Naive B cell (primary cell): Measurements from ENCODE around the gene PLXNA4. TPM values are rescaled to one million over a fixed set of nuclear protein-coding genes. Genes with fewer than 3 reads are reported as not detected.

Source experiments
- ATAC-seq, 2 donors: fragments of 150-1000 bp; cut with Tn5 transposase; 2 replicates each; pipeline ENCODE4 v1.10.0; 2021; ENCODE audit warnings: low read depth in 2 of 2, mild to moderate bottlenecking in 2 of 2, moderate library complexity in 2 of 2
- DNase-seq: peaks from one replicate; pipeline ENCODE4 v3.0.0; 2022
- H3K27ac Mint-ChIP-seq, 6 donors: one replicate each; pipeline ENCODE4 v1.8.0; 2020 to 2022; ENCODE audit warnings: mild to moderate bottlenecking in 6 of 6, mixed read lengths in 6 of 6, moderate library complexity in 5 of 6, inconsistent platforms in 2 of 6
- H3K27me3 Mint-ChIP-seq, 3 donors: one replicate each; pipeline ENCODE4 v1.8.0; 2021 to 2022; ENCODE audit warnings: mixed read lengths in 3 of 3, mild to moderate bottlenecking in 1 of 3
- H3K36me3 Mint-ChIP-seq, 2 donors: one replicate each; pipeline ENCODE4 v1.8.0; 2020 to 2022; ENCODE audit warnings: mixed read lengths in 2 of 2, inconsistent platforms in 1 of 2, mild to moderate bottlenecking in 1 of 2
- H3K4me1 Mint-ChIP-seq, 3 donors: one replicate each; pipeline ENCODE4 v1.8.0; 2020 to 2022; ENCODE audit warnings: mixed read lengths in 3 of 3, inconsistent platforms in 1 of 3, mild to moderate bottlenecking in 1 of 3, moderate library complexity in 1 of 3
- H3K4me3 Mint-ChIP-seq, 8 donors: one replicate each; pipeline ENCODE4 v1.8.0; 2020 to 2022; ENCODE audit warnings: mild to moderate bottlenecking in 8 of 8, mixed read lengths in 8 of 8, moderate library complexity in 8 of 8, inconsistent platforms in 2 of 8
- H3K9me3 Mint-ChIP-seq, 7 donors: one replicate each; pipeline ENCODE4 v1.8.0; 2020 to 2022; ENCODE audit warnings: mixed read lengths in 7 of 7, mild to moderate bottlenecking in 5 of 7, inconsistent platforms in 2 of 7, moderate library complexity in 1 of 7
- polyA plus RNA-seq, 6 donors: library from polyadenylated mRNA; unstranded; fragments of 300-500 nt; fragmentation: Illumina TruSeq; gene quantifications; one replicate each; pipeline ENCODE4 v1.2.3, GENCODE V29; 2021; ENCODE audit warnings: low read depth in 6 of 6

PLXNA4 gene
- polyA plus RNA-seq, 6 donors from 2014 or later = not detected

DNA sequence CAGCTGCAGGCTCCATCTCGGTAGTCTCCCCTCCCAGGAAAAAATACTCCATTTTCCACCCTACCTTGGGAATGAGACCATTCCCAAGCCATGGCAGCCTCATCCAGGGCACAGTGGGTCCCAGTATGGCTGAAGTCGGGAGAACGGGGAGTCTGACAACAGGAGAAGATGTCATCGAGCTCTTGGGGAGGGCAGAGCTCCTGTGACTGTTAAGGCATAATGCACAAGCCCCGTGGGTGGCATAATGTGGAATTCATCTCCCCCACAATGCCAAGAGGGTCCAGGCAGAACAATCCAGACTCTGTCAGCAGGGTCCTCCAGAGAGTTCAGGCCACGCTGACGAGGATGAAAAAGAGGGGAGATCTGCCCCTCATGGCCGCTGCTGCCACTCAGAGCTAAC lies 279.4 kb downstream of the PLXNA4 start:
- Mint-ChIP-seq H3K36me3 (no peaks in the 10 kb centered on the region), H3K27ac (no peak overlapping the region), H3K4me1 (no peaks in the 10 kb centered on the region), H3K27me3 (peaks cover 0 to 13% (median 0%) of the 10 kb centered on the region in 3 donors), H3K4me3 (no peak overlapping the region), H3K9me3 (peaks cover 0 to 3% (median 0%) of the 10 kb centered on the region in 7 donors)
- no peak for ATAC-seq
- no peak for DNase-seq

GRCh38 chr7:132295175-132295574 lies 281.1 kb downstream of the PLXNA4 start:
- DNase-seq (no peak), ATAC-seq (no peak)
- H3K4me3 Mint-ChIP-seq = no peak overlapping the region
- peaks cover 6 to 30% (median 10%) of the 10 kb centered on the region in 3 donors for H3K27me3 Mint-ChIP-seq
- peaks cover 0 to 5% (median 0%) of the 10 kb centered on the region in 7 donors for H3K9me3 Mint-ChIP-seq
- no peak overlapping the region for H3K27ac Mint-ChIP-seq
- H3K4me1 Mint-ChIP-seq = no peaks in the 10 kb centered on the region
- H3K36me3 Mint-ChIP-seq = no peaks in the 10 kb centered on the region

GRCh38 chr7:132292803-132293202 lies 283.5 kb downstream of the PLXNA4 start:
- peaks cover 6 to 32% (median 10%) of the 10 kb centered on the region in 3 donors for H3K27me3 Mint-ChIP-seq
- no peak for ATAC-seq
- H3K36me3 Mint-ChIP-seq = no peaks in the 10 kb centered on the region
- H3K9me3 Mint-ChIP-seq = peaks cover 0 to 5% (median 0%) of the 10 kb centered on the region in 7 donors
- H3K4me3 Mint-ChIP-seq = no peak overlapping the region
- H3K27ac Mint-ChIP-seq = no peak overlapping the region
- no peak for DNase-seq
- H3K4me1 Mint-ChIP-seq = no peaks in the 10 kb centered on the region

DNA sequence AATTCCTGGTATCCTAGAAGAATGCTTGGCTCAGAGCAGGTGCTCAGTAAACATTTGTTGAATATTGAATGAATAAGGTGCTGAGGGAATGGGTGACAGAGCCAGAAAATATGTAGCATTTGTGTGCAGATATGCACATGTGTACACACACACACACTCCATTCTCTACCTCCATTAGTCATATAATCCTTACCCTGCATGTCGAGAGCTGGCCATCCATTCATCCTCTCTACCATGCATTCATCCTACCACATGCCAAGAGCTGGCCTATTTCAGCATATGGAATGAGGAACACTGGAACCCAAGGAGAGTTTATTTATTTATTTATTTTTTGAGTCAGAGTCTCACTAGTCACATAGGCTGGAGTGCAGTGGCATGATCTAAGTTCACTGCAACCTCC lies 284.8 kb downstream of the PLXNA4 start:
- no peak for DNase-seq

GRCh38 chr7:132290021-132290420 lies 286.2 kb downstream of the PLXNA4 start:
- no peak overlapping the region for H3K4me3 Mint-ChIP-seq
- DNase-seq (no peak), ATAC-seq (no peak)
- peaks cover 0 to 5% (median 0%) of the 10 kb centered on the region in 7 donors for H3K9me3 Mint-ChIP-seq
- no peaks in the 10 kb centered on the region for H3K4me1 Mint-ChIP-seq
- H3K36me3 Mint-ChIP-seq = no peaks in the 10 kb centered on the region
- H3K27me3 Mint-ChIP-seq = peaks cover 6 to 32% (median 10%) of the 10 kb centered on the region in 3 donors
- H3K27ac Mint-ChIP-seq = no peak overlapping the region

More for the DNA sequence above, 284.8 kb downstream of the PLXNA4 start:
- H3K27ac Mint-ChIP-seq = no peak overlapping the region
- H3K4me1 Mint-ChIP-seq = no peaks in the 10 kb centered on the region
- peaks cover 0 to 5% (median 0%) of the 10 kb centered on the region in 7 donors for H3K9me3 Mint-ChIP-seq
- H3K36me3 Mint-ChIP-seq = no peaks in the 10 kb centered on the region
- ATAC-seq = no peak
- H3K27me3 Mint-ChIP-seq = peaks cover 6 to 32% (median 10%) of the 10 kb centered on the region in 3 donors
- H3K4me3 Mint-ChIP-seq = no peak overlapping the region

- peaks cover 0 to 5% (median 0%) of the 10 kb centered on the region in 7 donors for H3K9me3 Mint-ChIP-seq
- peaks cover 6 to 18% (median 10%) of the 10 kb centered on the region in 3 donors for H3K27me3 Mint-ChIP-seq
- H3K27ac Mint-ChIP-seq = no peak overlapping the region
- no peak overlapping the region for H3K4me3 Mint-ChIP-seq
- ATAC-seq = no peak
- no peaks in the 10 kb centered on the region for H3K36me3 Mint-ChIP-seq
- DNase-seq = no peak
- no peaks in the 10 kb centered on the region for H3K4me1 Mint-ChIP-seq
Observed at GRCh38 chr7:132286836-132287235, 289.4 kb downstream of the PLXNA4 start.

GRCh38 chr7:132280335-132280734 lies 295.9 kb downstream of the PLXNA4 start:
- Mint-ChIP-seq H3K27me3 (peaks cover 4 to 15% (median 13%) of the 10 kb centered on the region in 3 donors), H3K27ac (no peak overlapping the region), H3K9me3 (peaks cover 0 to 2% (median 0%) of the 10 kb centered on the region in 7 donors), H3K4me1 (no peaks in the 10 kb centered on the region), H3K4me3 (no peak overlapping the region), H3K36me3 (no peaks in the 10 kb centered on the region)
- no peak for DNase-seq
- no peak for ATAC-seq

- peaks cover 4 to 16% (median 13%) of the 10 kb centered on the region in 3 donors for H3K27me3 Mint-ChIP-seq
- H3K4me1 Mint-ChIP-seq = no peaks in the 10 kb centered on the region
- peaks cover 0 to 2% (median 0%) of the 10 kb centered on the region in 7 donors for H3K9me3 Mint-ChIP-seq
- DNase-seq (no peak), ATAC-seq (no peak)
- no peaks in the 10 kb centered on the region for H3K36me3 Mint-ChIP-seq
- no peak overlapping the region for H3K4me3 Mint-ChIP-seq
- H3K27ac Mint-ChIP-seq = peak overlapping the region in 1 of 6 donors; percentile 65
Observed at GRCh38 chr7:132279718-132280117, 296.6 kb downstream of the PLXNA4 start.

- Mint-ChIP-seq H3K4me3 (no peak overlapping the region), H3K27ac (no peak overlapping the region), H3K9me3 (peaks cover 0 to 4% (median 0%) of the 10 kb centered on the region in 7 donors), H3K36me3 (no peaks in the 10 kb centered on the region), H3K27me3 (peaks cover 8 to 16% (median 13%) of the 10 kb centered on the region in 3 donors), H3K4me1 (no peaks in the 10 kb centered on the region)
- DNase-seq (no peak), ATAC-seq (no peak)
Observed at GRCh38 chr7:132276976-132277725, 299.1 kb downstream of the PLXNA4 start.

DNA sequence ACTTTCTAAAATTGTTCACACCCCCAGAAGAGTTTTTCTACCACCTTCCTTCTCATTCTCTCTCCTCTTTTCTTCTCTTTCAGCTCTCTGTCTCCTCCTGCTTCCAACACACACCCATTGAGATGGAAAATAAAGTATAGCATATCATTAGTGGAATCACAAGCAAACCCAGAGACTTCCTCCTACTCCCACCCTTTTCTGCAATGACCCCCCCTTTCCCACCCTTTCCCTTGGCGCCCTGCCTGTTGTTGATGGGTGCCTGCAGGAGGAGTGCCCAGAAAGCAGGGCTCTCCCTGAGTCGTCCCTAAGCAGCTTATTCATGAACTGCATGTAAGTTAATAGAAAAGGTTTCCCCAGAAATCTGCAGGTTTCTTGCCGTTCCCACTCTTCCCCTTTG lies 300.0 kb downstream of the PLXNA4 start:
- DNase-seq (no peak), ATAC-seq (no peak)
- Mint-ChIP-seq H3K4me1 (no peaks in the 10 kb centered on the region), H3K9me3 (peaks cover 0 to 9% (median 0%) of the 10 kb centered on the region in 7 donors), H3K36me3 (no peaks in the 10 kb centered on the region), H3K4me3 (no peak overlapping the region), H3K27ac (no peak overlapping the region), H3K27me3 (peaks cover 8 to 23% (median 13%) of the 10 kb centered on the region in 3 donors)

GRCh38 chr7:132275416-132276233 lies 300.6 kb downstream of the PLXNA4 start:
- DNase-seq = no peak
- Mint-ChIP-seq H3K9me3 (peaks cover 0 to 9% (median 0%) of the 10 kb centered on the region in 7 donors), H3K4me3 (no peak overlapping the region), H3K36me3 (no peaks in the 10 kb centered on the region), H3K27ac (no peak overlapping the region), H3K4me1 (no peaks in the 10 kb centered on the region), H3K27me3 (peaks cover 8 to 23% (median 13%) of the 10 kb centered on the region in 3 donors)
- ATAC-seq = no peak

DNA sequence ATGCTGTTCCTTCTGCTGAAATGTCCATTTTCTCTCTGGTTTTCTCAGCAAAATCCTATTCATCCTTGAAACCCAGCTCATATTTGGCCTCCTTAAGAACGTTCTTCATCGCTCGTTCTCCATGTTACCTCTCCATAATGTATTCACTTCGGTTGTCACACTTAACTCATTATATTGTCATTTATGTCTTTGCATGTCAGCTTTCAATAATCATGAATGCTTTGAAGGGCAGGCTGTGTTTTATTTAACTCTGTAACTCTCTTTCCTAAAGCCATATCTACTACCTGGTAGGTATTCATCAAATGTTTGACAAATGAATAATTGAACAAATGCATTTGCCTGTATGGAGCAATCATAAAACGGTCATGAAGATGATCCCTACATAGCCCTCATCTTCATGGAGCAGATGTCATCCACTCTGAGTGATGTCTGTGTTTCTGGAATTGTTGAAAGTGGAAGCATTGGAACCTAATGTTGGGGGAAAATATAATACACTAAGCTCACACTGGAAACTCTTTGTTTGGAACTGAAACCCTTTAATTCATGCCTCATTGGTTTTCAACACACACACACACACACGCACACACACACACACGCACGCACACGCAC lies 303.4 kb downstream of the PLXNA4 start:
- no peaks in the 10 kb centered on the region for H3K36me3 Mint-ChIP-seq
- no peak for DNase-seq
- H3K4me1 Mint-ChIP-seq = no peaks in the 10 kb centered on the region
- no peak overlapping the region for H3K4me3 Mint-ChIP-seq
- H3K27ac Mint-ChIP-seq = no peak overlapping the region
- ATAC-seq = no peak
- H3K27me3 Mint-ChIP-seq = peaks cover 4 to 23% (median 13%) of the 10 kb centered on the region in 3 donors
- peaks cover 0 to 9% (median 2%) of the 10 kb centered on the region in 7 donors for H3K9me3 Mint-ChIP-seq

DNA sequence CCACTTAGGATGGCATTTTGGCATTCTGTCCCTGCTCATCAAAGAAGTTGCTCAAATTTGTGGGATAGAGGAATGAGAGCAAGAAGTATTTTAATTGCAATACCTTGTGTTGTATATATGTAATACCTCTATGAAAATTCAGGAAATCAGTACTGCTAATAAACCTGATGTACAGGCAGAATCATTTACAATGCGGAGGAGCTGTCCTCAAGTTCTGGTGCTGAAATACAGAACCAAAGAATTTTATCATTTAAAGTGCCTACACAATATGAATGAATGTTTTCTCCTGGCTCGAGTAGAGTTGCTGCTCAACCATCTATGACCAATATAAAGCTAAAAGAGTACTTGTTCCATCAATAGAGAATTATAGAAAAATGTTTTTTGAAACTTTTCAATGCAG lies 305.8 kb downstream of the PLXNA4 start:
- H3K4me3 Mint-ChIP-seq = no peak overlapping the region
- H3K36me3 Mint-ChIP-seq = no peaks in the 10 kb centered on the region
- H3K27me3 Mint-ChIP-seq = peaks cover 0 to 9% (median 4%) of the 10 kb centered on the region in 3 donors
- H3K4me1 Mint-ChIP-seq = no peaks in the 10 kb centered on the region
- DNase-seq (no peak), ATAC-seq (no peak)
- H3K27ac Mint-ChIP-seq = no peak overlapping the region
- peaks cover 0 to 9% (median 0%) of the 10 kb centered on the region in 7 donors for H3K9me3 Mint-ChIP-seq
